Upper lobe of left lung (tissue), 4 donors: ENCODE data around the gene B3GLCT.

Experiments
- CTCF ChIP-seq, 6 experiments: fragments of 450-650 bp in 4 of 6; fragments of 200-600 bp in 2 of 6; sonication (generic) in 2 of 6; IDR thresholded peaks; one replicate each; pipeline ENCODE4 v1.5.1; 2016 to 2019; ENCODE audit warnings: antibody characterized with exemption in 6 of 6
- EP300 ChIP-seq, 4 donors: sonication (generic); formaldehyde crosslinking; IDR thresholded peaks; one replicate each; pipeline ENCODE4 v1.5.1; 2017; ENCODE audit warnings: antibody characterized with exemption in 4 of 4, control low read depth in 2 of 4

GRCh38 chr13:31166591-31166990, 33.2 kb upstream of the B3GLCT start:
- TF ChIP-seq CTCF (IDR thresholded peaks at IDR 0.05) (no peak), EP300 (IDR thresholded peaks at IDR 0.05) (no peak)
